ENCODE results near the gene KIF21B.

KIF21B gene

DNA sequence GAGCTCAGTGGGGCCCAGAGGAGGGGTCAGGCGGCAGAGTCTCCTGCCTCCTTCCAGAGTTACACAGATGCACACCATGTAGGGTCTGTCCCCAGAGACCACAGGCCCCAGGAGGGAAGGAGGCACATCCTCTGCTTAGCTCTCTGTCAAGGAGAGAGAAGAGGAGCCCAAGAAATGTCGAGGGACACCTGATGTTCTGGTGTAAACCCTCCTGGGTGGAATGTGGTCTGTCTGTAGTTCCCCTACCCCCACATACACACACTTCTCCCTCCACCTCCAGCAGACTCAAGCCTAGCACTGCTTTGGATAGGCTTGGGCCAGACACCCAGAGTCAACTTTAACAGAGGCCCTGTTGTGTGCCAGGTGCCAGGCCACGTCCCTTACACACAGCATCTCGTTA, 34.2 kb downstream of the KIF21B start:
- DNase-seq = no peak

DNA sequence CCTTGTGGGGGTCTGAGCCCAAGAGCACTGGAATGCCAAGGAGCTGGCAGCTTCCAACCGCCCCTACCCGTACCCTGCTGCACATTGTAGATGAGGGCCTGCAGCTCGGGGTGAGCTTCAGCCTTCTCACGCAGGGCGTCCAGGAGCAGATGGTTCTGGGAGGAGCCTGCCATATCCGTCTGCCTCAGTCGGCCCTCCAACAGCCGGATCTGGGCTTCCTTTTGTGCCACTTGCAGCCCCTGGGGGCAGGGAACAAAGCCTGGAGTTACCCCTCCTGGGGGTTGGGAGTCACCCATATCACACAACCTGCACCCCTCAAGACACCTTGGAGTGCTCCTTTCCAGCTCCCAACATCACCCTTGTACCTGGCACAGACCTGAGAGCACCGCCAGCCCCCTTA, 34.8 kb downstream of the KIF21B start:
- DNase-seq = no peak

DNA sequence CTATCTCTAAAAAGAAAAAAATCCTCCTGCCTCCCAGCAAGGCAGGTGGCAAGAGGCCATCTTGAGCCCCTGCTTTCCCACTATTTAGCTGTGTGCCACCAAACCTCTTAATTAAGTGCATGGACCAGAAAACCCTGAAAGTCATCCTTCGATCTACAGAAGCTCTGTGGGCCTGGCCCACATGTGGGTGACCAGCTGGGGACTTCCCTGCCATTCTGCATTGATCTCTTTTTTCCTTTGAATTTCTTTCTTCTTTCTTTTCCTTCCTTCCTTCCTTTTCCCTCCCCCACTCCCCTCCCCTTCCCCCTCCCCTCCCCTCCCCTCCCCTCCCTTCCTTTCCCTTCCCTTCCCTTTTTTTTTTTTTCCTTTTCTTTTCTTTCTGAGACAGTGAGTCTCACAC, 38.0 kb downstream of the KIF21B start:
- DNase-seq = no peak

DNA sequence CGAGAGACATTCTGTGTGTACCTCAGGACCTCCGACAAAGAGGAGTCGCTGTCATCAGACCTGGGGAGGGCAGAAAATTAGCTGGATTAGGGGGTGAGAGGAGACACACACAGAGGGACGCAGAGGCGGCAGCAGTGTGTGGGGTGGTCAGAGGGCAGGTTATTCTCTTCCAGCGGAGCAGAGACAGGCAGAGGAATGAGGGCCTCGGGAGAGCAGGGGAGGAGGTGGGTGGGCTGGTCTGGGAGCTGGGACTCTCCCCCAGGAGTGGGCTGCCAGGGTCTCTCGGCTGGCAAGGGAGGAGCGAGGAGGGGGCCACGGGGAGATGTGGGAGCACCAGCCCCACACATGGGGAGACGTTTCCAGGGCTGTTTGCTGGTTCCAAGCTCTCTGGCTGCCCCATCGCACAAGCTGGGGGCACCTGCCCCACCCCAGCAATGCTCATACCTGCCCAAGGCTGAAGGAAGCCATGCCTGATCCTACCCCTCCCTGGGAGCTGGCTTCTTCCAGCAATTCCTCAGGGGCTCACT, 40.4 kb downstream of the KIF21B start:
- DNase-seq = no peak

DNA sequence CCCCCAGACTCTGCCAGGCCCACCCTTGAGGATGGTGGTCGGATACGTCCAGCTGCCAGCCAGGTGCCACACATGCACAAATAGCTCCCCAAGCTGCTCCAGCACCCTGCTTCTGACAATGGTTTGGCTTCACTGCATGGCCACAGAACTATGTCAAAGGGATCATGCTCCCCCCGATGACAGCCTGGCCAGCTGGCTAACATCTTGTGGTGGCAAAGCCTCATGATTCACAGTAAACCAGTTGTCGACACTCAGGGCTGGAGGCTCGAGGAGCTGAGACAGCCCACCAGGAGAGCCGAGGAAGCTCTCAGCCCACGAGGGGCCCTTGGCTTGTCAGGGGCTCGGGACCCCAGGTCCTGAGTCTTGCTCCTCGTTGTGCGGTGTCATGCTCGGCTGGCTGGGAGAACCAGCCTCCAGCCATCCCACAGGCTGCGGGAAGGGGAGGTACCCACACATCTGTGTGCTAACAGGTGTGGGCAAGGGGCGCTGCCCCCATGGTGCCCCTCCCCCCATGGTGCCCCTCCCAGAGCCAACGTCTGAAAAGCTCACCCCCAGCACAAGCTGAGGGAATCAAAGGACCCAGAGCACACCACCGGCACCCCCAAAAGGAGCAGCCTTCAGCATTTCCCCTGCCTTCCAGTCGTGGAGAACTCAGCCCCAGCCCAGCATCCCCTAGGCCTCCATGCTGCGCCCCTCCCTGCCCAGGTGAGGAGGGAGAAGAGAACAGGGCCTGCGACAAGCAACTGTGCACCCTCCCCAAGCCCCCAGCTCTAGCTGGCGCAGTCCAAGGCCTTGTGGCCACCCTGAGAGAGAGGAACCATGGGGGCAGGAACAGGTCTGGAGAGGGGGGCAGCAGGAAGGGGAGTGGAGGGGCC, 41.2 kb downstream of the KIF21B start:
- no peak for DNase-seq

DNA sequence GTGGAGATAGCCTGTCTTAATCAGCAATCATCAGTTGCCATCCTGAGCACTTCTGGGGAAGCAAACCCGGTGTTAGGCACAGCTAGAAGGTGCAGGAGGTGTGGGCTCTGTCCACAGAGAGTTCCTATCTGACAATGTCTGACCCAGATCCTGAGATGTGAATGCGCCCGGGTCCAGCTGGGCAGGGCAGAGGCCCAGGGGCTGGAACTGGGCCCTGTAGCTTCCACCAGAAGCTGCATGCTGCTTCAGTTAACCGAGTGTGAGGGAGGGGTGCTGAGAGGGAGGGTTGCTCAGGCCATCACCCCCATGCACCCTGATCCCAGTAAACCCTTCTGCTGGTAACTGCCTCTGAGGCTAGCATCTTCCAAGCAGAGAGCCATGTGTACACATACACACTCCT, 42.2 kb downstream of the KIF21B start:
- DNase-seq = no peak

DNA sequence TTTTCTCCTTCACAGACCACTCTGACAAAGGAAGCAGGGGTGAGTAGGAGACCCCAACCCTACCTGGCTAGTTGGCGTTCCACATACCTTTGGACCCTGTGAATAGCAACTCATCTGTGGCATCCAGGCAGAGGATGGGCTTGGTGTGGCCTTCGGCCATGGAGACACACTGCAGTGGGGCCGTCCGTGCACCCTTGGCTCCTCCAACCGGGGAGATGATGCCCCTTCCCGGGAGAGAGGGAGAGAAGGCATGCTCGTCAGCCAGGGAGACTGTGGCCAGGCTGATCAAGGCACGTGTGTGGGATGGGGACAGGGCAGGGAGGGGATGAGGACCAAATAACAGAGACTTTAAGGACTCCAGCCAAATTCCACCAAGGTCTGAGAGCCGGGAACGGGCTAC, 42.6 kb downstream of the KIF21B start:
- no peak for DNase-seq

DNA sequence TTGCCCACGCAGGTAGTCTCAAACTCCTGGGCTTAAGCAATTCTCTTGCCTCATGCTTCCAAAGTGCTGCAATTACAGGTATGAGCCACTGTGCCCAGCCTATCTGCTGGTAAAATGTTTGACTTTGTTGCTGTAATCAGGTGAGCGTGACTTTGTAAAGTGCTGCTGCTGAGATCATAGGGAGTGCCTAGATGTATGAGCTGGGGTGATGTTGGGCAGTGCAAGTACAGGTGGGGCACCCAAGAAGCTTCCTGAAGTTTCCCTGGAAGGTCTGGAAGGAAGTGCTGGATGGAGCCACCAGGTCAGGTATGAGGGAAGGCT, 43.1 kb downstream of the KIF21B start:
- no peak for DNase-seq

DNA sequence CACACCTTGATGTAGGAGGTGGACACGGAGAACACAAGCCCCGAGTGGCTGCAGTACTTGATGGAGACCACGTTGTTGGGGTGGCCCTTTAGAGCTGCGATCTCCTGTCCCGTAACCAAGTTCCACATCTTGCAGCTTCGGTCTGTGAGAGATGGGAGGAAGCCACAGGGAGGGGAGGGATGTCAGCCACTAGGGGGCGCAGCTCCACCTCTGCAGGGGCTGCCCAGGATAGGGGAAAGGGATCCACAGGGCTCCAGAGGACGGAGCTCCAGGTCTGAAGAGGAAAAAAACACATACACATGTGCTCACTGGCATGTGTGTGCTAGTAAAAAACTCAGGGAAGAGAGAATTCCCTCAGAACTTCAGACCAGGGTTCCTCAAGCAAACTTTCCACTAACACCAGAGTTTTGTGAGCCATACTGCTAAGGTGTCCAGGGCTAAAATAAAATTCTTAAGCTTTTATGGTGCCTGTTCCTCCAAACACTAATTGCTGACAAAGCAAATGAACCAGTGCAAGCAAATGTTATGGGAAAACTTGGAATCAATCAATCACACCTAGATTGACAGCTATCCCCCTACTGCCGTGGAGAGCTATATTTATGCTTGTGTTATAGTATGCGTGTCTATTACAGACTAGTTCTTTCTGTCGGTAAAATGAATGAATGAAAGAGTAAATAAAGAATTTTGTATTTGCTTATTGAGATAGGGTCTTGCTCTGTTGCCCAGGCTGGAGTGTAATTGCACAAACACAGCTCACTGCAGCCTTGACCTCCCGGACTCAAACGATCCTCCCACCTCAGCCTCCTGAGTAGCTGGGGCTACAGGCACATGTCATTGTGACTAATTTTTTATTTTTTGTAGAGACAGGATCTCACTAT, 43.7 kb downstream of the KIF21B start:
- peak in 1 of 2 experiments; percentile 8 for DNase-seq

DNA sequence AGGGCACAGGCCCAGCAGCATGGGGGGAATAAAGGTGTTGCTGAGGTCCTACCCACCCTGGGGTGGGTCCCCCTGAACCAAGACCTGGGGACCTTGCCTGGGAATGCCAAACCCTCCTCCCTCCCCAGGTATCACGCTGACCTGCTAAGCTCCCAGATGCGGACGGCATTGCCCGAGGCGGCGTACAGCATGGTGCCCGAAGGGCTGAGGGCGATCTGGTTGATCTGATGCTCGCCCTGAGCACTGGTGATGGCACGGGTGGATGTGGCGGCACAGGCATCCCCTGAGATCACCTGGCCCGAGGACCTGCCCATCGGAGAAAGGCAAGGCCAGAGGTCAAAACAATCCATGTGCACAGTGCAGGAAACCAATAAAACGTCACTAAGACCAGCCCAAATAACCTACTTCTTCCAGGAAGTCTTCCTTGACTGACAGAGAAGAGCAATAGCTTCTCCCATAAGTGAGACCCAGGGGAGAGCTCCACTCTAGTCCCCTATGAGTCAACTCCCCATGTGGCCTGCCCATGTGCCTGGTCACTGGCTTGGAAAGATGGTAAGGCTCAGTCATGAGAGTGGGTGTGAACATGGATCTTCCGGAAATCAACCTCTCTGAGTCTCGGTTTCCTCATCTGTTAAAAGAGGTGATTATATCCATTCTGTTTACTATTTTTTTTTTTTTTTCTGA, 46.3 kb downstream of the KIF21B start:
- DNase-seq = no peak

DNA sequence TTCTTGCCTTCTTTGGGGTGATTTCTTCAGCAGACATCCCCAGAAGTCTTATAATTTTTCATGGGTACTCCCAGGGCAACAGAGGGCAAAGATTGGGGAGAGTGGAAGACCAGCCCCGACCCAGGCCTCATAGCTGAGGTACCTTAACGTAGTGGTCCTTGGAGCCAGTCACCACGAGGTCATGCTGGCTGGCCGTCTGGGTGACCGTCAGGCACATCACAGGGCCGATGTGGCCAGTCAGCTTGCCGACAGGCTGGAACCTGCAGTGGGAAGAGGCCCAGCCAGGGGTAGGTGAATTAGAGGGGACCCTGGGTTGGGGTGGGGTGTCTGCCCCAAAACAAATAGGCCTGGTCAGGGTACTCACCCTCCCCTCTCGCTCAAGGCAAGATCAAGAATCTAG, 46.9 kb downstream of the KIF21B start:
- DNase-seq = no peak

DNA sequence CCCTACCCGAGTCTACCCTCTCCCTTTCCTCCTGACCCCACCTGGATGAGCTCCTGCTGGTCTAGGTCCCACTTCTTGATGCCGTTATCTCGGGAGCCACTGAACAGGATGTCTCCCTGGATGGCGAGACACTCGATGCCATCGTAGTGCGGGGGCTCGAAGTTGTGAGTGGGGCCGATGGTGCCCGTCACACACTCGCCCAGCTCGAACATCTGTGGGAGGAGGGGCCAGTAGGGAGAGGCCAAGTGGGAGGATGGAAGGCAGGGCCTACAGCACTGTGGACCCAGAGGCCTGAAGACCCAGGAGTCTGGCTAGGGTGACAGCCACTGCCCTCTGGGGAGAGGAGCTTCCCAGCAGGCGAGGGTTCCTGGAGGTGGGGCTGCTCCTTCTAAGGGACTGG, 48.1 kb downstream of the KIF21B start:
- no peak for DNase-seq

DNA sequence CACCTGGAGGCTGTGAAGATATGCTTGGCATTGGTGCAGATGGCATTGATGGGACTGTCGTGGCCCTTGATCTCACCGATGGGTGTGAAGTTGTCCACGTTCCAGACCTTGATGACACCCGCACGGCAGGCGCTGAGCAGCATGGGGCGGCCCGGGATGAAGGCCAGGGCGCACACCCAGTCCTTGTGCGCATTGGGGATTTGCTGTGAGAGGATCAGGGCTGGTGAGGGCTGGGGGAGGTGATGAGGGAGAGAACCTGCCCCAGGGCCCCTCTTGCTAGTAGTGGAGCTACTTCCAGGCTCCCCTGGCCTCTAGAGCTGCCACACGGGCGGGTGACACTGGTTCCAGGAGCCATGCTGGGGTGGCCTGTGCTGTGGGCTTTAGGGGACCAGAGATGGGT, 48.8 kb downstream of the KIF21B start:
- DNase-seq = no peak

DNA sequence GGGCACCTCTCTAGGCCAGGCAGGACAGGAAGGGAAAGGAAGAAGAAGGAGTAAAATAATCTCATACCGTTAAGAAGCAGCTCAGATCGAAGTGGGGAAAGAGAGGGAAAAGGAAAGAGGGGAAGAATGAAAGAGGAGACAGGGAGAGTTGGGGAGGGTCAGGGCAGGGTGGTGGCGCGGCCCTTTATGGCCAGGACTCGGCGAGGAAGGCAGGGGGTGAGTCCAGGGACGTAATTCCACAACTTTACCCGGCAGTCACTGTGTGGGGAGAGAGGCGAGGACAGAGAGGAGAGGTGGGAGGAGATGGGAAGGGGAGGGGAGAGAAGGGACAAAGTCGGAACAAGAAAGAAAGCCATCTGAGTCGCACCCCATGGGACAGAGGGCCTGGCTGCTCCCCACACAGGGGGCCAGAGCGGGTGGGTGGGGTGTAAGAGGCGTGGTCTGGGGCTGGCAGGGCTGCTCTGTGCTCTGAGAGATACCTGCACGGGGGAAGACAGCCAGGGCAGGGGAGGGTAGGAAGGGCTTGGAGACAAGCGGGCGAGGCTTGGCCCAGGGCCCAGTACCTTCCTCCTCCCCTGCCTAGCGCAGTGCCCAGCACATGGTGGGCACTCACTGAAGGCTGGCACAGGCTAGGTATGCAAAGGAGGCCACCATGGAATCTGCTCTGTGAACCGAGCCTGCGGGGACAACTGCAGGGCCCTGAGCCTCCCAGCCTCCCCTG, 49.4 kb downstream of the KIF21B start:
- no peak for DNase-seq

DNA sequence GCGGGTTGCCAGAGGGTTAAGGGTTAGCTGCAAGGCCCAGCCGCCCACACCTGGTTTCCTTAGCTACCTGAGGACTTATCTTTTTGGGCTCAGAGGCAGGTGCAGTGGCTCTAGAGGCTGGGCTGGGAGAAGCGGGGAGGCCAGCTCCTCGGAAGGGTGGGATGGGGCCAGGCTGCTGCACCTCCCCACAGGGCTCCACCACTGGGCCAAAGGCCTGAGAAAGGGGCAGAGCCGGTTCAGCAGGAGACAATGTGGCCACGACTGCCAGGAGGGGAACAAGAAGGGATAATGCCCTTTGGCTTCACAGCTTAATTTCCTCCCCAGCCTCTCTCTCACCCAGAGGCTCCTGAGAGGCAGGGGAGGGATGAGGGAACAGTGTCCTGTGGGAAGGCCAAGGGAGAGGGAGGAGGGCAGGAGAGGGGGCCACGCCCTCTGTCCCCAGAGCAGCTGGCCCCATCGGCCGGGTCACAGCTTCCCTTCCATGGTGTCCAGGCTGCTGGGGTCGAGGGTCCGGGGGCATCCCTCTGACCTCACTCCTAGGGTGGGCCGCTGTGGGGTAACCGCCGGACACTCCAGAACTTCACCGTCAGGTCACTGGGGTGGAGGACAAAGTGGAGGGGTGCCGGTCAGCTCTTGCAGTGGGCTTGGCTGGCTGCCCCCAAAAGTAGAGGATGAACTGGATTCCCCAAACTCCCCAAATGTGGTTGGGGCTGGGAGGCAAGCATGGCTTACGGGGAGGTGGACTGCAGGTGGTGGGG, 50.4 kb downstream of the KIF21B start:
- no peak for DNase-seq

DNA sequence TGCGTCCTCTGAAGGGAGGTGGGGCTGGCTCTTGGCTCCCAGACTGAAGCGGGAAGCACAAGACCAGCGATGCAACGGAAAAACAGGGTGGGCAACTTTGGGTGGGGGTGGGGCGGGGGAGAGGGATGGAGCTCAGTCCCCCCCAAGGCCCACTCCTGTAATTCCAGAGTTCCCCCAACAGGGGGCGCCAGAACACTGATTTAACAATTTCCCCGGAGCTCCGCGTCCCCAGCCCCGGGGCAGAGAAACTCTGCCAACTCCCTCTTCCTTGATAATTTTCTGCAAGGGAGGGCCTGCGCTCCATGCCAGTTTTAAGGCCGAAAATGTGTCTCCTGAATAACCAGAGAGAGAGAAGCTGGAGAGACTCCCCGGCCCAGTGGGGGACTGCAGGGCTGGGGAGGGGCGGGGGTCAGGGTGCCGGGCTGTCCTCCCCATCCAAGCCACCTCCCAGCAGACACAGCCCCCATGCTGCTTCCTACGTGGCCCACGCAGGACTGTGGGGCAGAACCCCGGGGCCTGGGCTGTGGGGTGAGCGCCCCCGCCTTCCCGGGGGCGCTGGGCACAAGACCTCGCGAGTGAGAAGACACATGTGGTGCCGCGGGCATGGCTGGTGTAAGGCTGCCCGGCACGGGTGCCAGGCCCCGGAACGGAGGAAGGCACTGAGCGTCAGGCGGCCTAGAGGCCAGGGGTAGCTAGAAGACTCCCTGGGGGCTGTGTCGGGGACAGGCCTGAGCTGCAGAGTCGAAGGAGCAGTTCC, 51.4 kb downstream of the KIF21B start:
- DNase-seq = peak; percentile 8 to 39

DNA sequence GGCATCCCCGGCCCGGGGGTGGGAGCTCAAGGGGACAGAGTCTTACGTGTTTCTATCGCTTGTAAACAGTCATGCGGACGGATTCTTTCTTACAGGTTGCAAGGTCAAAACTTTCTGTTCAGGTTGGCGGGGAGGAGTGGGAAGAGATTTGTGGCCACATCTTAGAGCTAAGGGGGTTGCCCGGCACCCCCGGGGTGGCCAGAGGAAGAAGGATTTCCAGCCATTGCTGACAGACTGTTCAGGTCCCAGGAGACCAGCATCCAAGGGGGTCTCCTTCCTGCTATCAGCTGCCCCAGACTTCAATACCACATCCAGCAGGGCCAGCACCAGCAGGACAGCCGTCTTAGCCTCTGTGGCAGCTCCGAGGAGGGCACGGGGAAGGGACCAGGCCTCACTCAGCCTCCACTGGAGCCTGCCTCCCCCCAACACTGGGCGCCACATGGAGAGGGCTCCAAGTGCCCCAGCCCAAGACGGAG, 52.0 kb downstream of the KIF21B start:
- no peak for DNase-seq

DNA sequence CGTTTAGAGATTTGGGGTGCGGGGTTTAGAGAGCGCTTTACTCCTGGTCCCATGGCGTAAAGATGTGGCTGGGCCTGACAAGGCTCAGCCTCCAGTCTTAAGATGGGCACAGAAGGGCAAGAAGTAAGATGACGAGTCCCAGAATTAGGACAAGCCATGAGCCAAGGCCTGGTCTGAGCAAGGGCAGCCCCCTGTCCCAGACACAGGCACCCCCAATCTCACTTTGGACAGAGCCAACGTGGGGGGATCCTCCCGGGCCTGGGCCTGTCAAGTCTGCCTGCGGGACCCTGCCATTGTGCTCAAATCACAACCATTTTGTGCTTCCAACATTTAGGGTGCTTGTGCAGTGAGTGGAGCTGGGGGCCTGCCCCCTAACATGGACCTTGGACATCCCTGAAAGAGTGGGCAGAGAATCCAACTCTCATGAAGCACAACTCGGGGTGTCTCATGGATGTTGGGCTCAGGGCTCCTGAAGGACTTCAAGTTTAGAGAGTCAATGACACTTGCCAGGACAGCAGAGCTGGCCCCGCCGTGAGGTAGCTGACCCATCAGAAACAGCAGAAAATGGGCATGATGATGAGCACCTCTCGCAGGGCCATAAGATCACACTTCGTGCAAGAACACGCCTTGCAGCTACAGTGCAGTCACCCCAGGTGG, 52.6 kb downstream of the KIF21B start:
- no peak for DNase-seq

DNA sequence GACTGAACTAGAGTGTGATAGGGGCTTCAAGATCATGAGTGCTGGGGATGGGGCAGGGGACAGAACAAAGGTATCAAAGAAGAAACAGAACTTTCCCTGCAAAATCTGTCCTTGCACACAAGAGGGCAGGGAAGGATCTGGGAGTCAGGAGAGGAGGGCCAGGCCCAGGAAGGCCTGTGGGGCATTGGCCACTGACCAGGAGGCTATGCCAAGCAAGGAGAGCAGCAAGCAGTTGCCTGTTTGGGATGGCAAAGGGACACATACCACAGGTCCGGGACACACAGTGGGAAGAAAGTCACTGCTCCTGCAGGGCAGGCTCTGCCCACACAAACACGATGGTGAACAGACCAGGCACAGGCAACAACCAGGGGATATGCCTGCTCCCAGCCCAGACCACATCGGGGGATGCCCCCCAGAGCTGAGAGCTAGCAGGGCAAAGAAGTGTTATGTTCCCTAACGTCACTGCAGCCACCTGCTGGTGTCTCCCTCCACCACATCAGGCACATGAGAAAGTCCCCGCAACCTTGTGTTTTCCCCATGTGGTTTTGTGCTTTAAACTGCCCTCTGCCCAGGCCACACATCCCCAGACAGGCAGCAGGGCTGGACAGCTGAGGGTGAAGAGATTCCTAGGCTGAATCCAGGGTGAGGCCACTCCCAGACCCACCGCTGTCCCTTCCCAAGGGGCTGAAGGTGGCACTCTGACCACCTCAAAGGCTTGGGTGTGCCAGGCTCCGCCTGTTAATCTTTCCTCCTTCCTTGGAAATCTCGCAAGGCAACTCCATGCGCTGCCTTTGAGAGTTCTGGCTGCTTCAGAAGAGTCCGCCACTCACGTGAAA, 53.6 kb downstream of the KIF21B start:
- DNase-seq = no peak

Data from NCI-H1930 (cell line).